Caco-2 (cell line): ENCODE results near the gene BIK. TPM values are rescaled to one million over a fixed set of nuclear protein-coding genes. Genes with fewer than 3 reads are reported as not detected.

Experiments used
- BruUV-seq: library from RNA; stranded (reverse); fragments of 400-500 nt; replicated peaks from 2 replicates; lab custom pipeline; 2021; lab: Mats Ljungman, UMichigan
- CTCF ChIA-PET: fragments of 300-600 bp; sonication (Branson Sonifier 250); formaldehyde crosslinking; loops from one replicate; lab custom pipeline; 2022; ENCODE audit warnings: antibody characterized with exemption; lab: Charles Lee
- POLR2A ChIA-PET: fragments of 300-600 bp; sonication (Branson Sonifier 250); formaldehyde crosslinking; loops from one replicate; lab custom pipeline; 2022; ENCODE audit warnings: antibody characterized with exemption; lab: Charles Lee
- DNase-seq, 2 experiments: peaks; one replicate each; pipeline versions ENCODE4 v3.0.0 to v3.0.0-alpha.2; 2020 to 2022
- H3K27me3 ChIP-seq: replicated peaks from 2 replicates; pipeline ENCODE4 v1.6.0; 2011; ENCODE audit warnings: low read length; ENCODE audit not compliant: control insufficient read depth, insufficient read depth
- H3K36me3 ChIP-seq: 2 replicates; pipeline ENCODE4 v1.5.1; 2011; ENCODE audit warnings: low read length; ENCODE audit not compliant: control insufficient read depth, insufficient read depth
- H3K4me1 ChIP-seq: fragments of 250-450 bp; sonication (Bioruptor Pico); 2 replicates; pipeline ENCODE4 v1.5.1; 2020; ENCODE audit warnings: mild to moderate bottlenecking
- H3K4me3 ChIP-seq: 2 replicates; pipeline ENCODE4 v1.5.1; 2011; ENCODE audit warnings: low read depth, mild to moderate bottlenecking, control low read depth, low read length
- H3K9me3 ChIP-seq: fragments of 250-450 bp; sonication (Bioruptor Pico); 2 replicates; pipeline ENCODE4 v1.5.1; 2020; ENCODE audit warnings: mild to moderate bottlenecking, moderate library complexity
- H3K27ac Mint-ChIP-seq: one replicate; pipeline ENCODE4 v1.8.0; 2022; ENCODE audit warnings: mixed read lengths; ENCODE audit not compliant: unreplicated experiment
- H3K27me3 Mint-ChIP-seq: one replicate; pipeline ENCODE4 v1.8.0; 2022; ENCODE audit warnings: mixed read lengths; ENCODE audit not compliant: insufficient read depth, unreplicated experiment
- H3K36me3 Mint-ChIP-seq: one replicate; pipeline ENCODE4 v1.8.0; 2022; ENCODE audit warnings: mild to moderate bottlenecking, mixed read lengths; ENCODE audit not compliant: insufficient read depth, unreplicated experiment
- H3K4me1 Mint-ChIP-seq: one replicate; pipeline ENCODE4 v1.8.0; 2022; ENCODE audit warnings: low read depth, mixed read lengths; ENCODE audit not compliant: unreplicated experiment
- H3K4me3 Mint-ChIP-seq: one replicate; pipeline ENCODE4 v1.8.0; 2022; ENCODE audit warnings: mild to moderate bottlenecking, moderate library complexity, mixed read lengths; ENCODE audit not compliant: unreplicated experiment
- H3K9me3 Mint-ChIP-seq: one replicate; pipeline ENCODE4 v1.8.0; 2022; ENCODE audit warnings: mixed read lengths; ENCODE audit not compliant: unreplicated experiment
- CTCF ChIP-seq, 2 experiments: fragments of 200-600 bp in 1 of 2; IDR thresholded peaks; 1 replicate in 1 of 2; 2 replicates in 1 of 2; pipeline versions ENCODE4 v1.5.1 to v1.8.0; 2011 to 2022; ENCODE audit warnings: antibody characterized with exemption in 1 of 2, control low read depth in 1 of 2, inconsistent platforms in 1 of 2, low read depth in 1 of 2, low read length in 1 of 2, mild to moderate bottlenecking in 1 of 2, moderate library complexity in 1 of 2; ENCODE audit not compliant: insufficient read depth in 1 of 2, severe bottlenecking in 1 of 2, unreplicated experiment in 1 of 2
- intact Hi-C: fragments of 100-400 bp; cut with micrococcal nuclease; formaldehyde crosslinking; loops from one replicate; pipeline ENCODE4 v1.10.0; 2022; ENCODE audit not compliant: unreplicated experiment
- total RNA-seq: library from RNA; stranded (reverse); gene quantifications from 2 replicates; pipeline ENCODE4 v1.2.3, GENCODE V29; 2022

Gene BIK
- total RNA-seq, 1 experiment from 2014 or later = 13.3 TPM

- intact Hi-C loops = no loop called here
- no peak overlapping the region for H3K4me3 ChIP-seq
- no peaks in the 10 kb centered on the region for H3K27me3 ChIP-seq
- H3K27me3 Mint-ChIP-seq = no peaks in the 10 kb centered on the region
- peaks cover 6% of the 10 kb centered on the region; the same call in 1 of the 2 replicates for H3K4me1 ChIP-seq
- DNase-seq = no peak
- no peaks in the 10 kb centered on the region for H3K9me3 ChIP-seq
- POLR2A ChIA-PET = no interaction called here
- no TSS peak for BruUV-seq
- H3K4me3 Mint-ChIP-seq = no peak overlapping the region
- CTCF ChIA-PET = no interaction called here
- TF ChIP-seq CTCF (IDR thresholded peaks at IDR 0.05; ENCODE audit: insufficient read depth in 1 of 2, low read depth in 1 of 2, low read length in 1 of 2, severe bottlenecking in 1 of 2, unreplicated experiment in 1 of 2) = no peak
- H3K27ac Mint-ChIP-seq = no peak overlapping the region
- no peaks in the 10 kb centered on the region for H3K36me3 Mint-ChIP-seq
- H3K4me1 Mint-ChIP-seq = peaks cover 7% of the 10 kb centered on the region
- no peaks in the 10 kb centered on the region for H3K9me3 Mint-ChIP-seq
- no peaks in the 10 kb centered on the region for H3K36me3 ChIP-seq
Observed at GRCh38 chr22:43154887-43155536, 44.5 kb downstream of the BIK start.

GRCh38 chr22:43155789-43156188, 45.2 kb downstream of the BIK start:
- peaks cover 7% of the 10 kb centered on the region for H3K4me1 Mint-ChIP-seq
- DNase-seq = no peak
- no TSS peak for BruUV-seq
- no peak for TF ChIP-seq CTCF (IDR thresholded peaks at IDR 0.05; ENCODE audit: insufficient read depth in 1 of 2, low read depth in 1 of 2, low read length in 1 of 2, severe bottlenecking in 1 of 2, unreplicated experiment in 1 of 2)
- H3K36me3 Mint-ChIP-seq = no peaks in the 10 kb centered on the region
- Histone ChIP-seq H3K4me1 (peaks cover 6% of the 10 kb centered on the region; the same call in 1 of the 2 replicates), H3K27me3 (no peaks in the 10 kb centered on the region), H3K36me3 (no peaks in the 10 kb centered on the region), H3K4me3 (no peak overlapping the region), H3K9me3 (no peaks in the 10 kb centered on the region)
- POLR2A ChIA-PET = no interaction called here
- no peak overlapping the region for H3K4me3 Mint-ChIP-seq
- H3K9me3 Mint-ChIP-seq = no peaks in the 10 kb centered on the region
- intact Hi-C loops = no loop called here
- H3K27ac Mint-ChIP-seq = no peak overlapping the region
- no peaks in the 10 kb centered on the region for H3K27me3 Mint-ChIP-seq
- CTCF ChIA-PET = no interaction called here

- intact Hi-C loops = no loop called here
- H3K4me1 ChIP-seq = peaks cover 6% of the 10 kb centered on the region; the same call in 1 of the 2 replicates
- ChIA-PET POLR2A (no interaction called here), CTCF (no interaction called here)
- BruUV-seq = no TSS peak
- no peaks in the 10 kb centered on the region for H3K36me3 Mint-ChIP-seq
- TF ChIP-seq CTCF (IDR thresholded peaks at IDR 0.05; ENCODE audit: insufficient read depth in 1 of 2, low read depth in 1 of 2, low read length in 1 of 2, severe bottlenecking in 1 of 2, unreplicated experiment in 1 of 2) = no peak
- DNase-seq = no peak
- H3K4me3 ChIP-seq = no peak overlapping the region
- H3K36me3 ChIP-seq = no peaks in the 10 kb centered on the region
- H3K9me3 Mint-ChIP-seq = no peaks in the 10 kb centered on the region
- H3K27me3 ChIP-seq = no peaks in the 10 kb centered on the region
- H3K27me3 Mint-ChIP-seq = no peaks in the 10 kb centered on the region
- H3K4me1 Mint-ChIP-seq = peaks cover 7% of the 10 kb centered on the region
- H3K4me3 Mint-ChIP-seq = no peak overlapping the region
- no peaks in the 10 kb centered on the region for H3K9me3 ChIP-seq
- no peak overlapping the region for H3K27ac Mint-ChIP-seq
Observed at GRCh38 chr22:43156413-43156812, 45.9 kb downstream of the BIK start.
